ENCODE results near the gene SIK1.

- TF ChIP-seq CTCF (IDR thresholded peaks at IDR 0.05), result no peak
- no peak for TF ChIP-seq POLR2A (IDR thresholded peaks at IDR 0.05)
Measured at GRCh38 chr21:43375006-43375836, 51.7 kb downstream of the SIK1 start.

Measured in testis (tissue), 2 donors.